Measurements from ENCODE around the gene ZNF428.

- TF ChIP-seq, protein P1, sequence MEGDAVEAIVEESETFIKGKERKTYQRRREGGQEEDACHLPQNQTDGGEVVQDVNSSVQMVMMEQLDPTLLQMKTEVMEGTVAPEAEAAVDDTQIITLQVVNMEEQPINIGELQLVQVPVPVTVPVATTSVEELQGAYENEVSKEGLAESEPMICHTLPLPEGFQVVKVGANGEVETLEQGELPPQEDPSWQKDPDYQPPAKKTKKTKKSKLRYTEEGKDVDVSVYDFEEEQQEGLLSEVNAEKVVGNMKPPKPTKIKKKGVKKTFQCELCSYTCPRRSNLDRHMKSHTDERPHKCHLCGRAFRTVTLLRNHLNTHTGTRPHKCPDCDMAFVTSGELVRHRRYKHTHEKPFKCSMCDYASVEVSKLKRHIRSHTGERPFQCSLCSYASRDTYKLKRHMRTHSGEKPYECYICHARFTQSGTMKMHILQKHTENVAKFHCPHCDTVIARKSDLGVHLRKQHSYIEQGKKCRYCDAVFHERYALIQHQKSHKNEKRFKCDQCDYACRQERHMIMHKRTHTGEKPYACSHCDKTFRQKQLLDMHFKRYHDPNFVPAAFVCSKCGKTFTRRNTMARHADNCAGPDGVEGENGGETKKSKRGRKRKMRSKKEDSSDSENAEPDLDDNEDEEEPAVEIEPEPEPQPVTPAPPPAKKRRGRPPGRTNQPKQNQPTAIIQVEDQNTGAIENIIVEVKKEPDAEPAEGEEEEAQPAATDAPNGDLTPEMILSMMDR (IDR thresholded peaks at IDR 0.05), result no peak
- no peak for TF ChIP-seq POLR2A (IDR thresholded peaks at IDR 0.05)
These were observed 25.2 kb downstream of the ZNF428 start for GRCh38 chr19:43594081-43594697.
